ENCODE data around the gene SPTBN1.

SPTBN1 gene

GRCh38 chr2:54595999-54596902 is 140.1 kb downstream of the SPTBN1 start:
- DNase-seq = no peak

- peak; percentile 95 to 96 for DNase-seq
Measured at GRCh38 chr2:54597153-54597848, 141.2 kb downstream of the SPTBN1 start.

- DNase-seq = no peak
Measured at GRCh38 chr2:54598347-54599325, 142.5 kb downstream of the SPTBN1 start.

GRCh38 chr2:54599326-54599710 is 143.2 kb downstream of the SPTBN1 start:
- DNase-seq = no peak

GRCh38 chr2:54599914-54600313 is 143.8 kb downstream of the SPTBN1 start:
- no peak for DNase-seq

GRCh38 chr2:54601339-54601738 is 145.2 kb downstream of the SPTBN1 start:
- no peak for DNase-seq

- no peak for DNase-seq
Measured at GRCh38 chr2:54602736-54603322, 146.7 kb downstream of the SPTBN1 start.

GRCh38 chr2:54603357-54603756 is 147.2 kb downstream of the SPTBN1 start:
- no peak for DNase-seq

- DNase-seq = no peak
Measured at GRCh38 chr2:54603796-54604195, 147.7 kb downstream of the SPTBN1 start.

GRCh38 chr2:54604871-54605270 is 148.7 kb downstream of the SPTBN1 start:
- DNase-seq = no peak

GRCh38 chr2:54605836-54606235 is 149.7 kb downstream of the SPTBN1 start:
- DNase-seq = no peak

- no peak for DNase-seq
Measured at GRCh38 chr2:54606393-54606958, 150.3 kb downstream of the SPTBN1 start.

GRCh38 chr2:54608224-54608623 is 152.1 kb downstream of the SPTBN1 start:
- DNase-seq = peak in 1 of 2 experiments; percentile 19

- no peak for DNase-seq
Measured at GRCh38 chr2:54609241-54609640, 153.1 kb downstream of the SPTBN1 start.

- no peak for DNase-seq
Measured at GRCh38 chr2:54609647-54610046, 153.5 kb downstream of the SPTBN1 start.

- no peak for DNase-seq
Measured at GRCh38 chr2:54610700-54611099, 154.6 kb downstream of the SPTBN1 start.

- no peak for DNase-seq
Measured at GRCh38 chr2:54611830-54612545, 155.9 kb downstream of the SPTBN1 start.

GRCh38 chr2:54613386-54613785 is 157.3 kb downstream of the SPTBN1 start:
- DNase-seq = no peak

- peak in 1 of 2 experiments; percentile 43 for DNase-seq
Measured at GRCh38 chr2:54613794-54614257, 157.7 kb downstream of the SPTBN1 start.

- no peak for DNase-seq
Measured at GRCh38 chr2:54614819-54615218, 158.7 kb downstream of the SPTBN1 start.

- no peak for DNase-seq
Measured at GRCh38 chr2:54615832-54616534, 159.9 kb downstream of the SPTBN1 start.
